Measurements from ENCODE around the gene CACTIN.

GRCh38 chr19:3672575-3672948 is 46.0 kb upstream of the CACTIN start:
- TF ChIP-seq CTCF (IDR thresholded peaks at IDR 0.05), result no peak
- TF ChIP-seq POLR2A (IDR thresholded peaks at IDR 0.05), result no peak
